Measurements from ENCODE around the gene SECISBP2L.

DNA sequence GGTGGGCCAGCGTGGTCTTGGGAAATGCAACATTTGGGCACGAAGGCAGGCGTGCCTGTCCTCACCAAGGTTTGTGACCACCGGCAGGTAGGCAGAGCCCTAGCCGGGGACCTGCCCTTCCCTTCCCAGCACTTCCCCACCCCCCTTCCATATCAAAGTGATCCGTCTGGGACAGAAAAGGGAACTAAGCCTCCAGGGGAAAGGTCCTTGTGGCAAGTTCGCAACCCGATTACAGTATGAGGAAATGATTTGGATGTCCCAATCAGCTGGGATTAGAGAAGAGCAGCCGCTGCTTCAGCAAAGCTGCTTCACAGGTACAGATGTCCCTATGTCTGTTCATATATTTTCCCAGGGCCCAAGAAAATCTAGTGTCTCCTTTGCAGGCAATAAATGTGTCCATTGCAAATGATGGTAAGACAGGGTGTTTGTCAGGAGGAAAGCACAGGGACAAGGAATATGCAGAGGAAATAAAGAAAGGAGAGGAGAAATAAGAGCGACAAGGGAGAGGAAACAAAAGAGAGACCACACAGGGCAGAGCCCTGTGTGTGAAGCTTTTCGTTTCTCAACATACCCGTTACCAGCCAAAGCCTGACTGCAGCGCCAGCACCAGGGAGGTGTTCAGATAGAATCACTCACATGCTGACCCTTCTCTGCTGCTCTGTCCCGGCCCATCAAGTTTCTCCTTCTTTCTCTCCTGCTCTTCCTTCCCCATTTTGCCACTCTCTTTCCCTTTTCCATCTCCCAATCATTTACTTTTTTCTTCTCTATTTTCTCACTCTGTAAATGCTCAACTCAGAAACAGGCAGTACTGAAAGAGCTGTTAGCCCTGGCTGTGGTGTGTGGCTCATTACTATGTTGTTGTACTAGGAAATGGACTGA, 17.4 kb upstream of the SECISBP2L start:
- TF ChIP-seq POLR2A (IDR thresholded peaks at IDR 0.05): no peak
- TF ChIP-seq, protein P1, sequence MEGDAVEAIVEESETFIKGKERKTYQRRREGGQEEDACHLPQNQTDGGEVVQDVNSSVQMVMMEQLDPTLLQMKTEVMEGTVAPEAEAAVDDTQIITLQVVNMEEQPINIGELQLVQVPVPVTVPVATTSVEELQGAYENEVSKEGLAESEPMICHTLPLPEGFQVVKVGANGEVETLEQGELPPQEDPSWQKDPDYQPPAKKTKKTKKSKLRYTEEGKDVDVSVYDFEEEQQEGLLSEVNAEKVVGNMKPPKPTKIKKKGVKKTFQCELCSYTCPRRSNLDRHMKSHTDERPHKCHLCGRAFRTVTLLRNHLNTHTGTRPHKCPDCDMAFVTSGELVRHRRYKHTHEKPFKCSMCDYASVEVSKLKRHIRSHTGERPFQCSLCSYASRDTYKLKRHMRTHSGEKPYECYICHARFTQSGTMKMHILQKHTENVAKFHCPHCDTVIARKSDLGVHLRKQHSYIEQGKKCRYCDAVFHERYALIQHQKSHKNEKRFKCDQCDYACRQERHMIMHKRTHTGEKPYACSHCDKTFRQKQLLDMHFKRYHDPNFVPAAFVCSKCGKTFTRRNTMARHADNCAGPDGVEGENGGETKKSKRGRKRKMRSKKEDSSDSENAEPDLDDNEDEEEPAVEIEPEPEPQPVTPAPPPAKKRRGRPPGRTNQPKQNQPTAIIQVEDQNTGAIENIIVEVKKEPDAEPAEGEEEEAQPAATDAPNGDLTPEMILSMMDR (IDR thresholded peaks at IDR 0.05): no peak
